HG03442 (cell line): ENCODE data around the gene DDT.
"Not testable (repeated sequence)": the region's sequence is repeated elsewhere in the genome, so short reads cannot be mapped to it uniquely, and the experiment has no call there.

ENCODE experiments used
- ATAC-seq: cut with Tn5 transposase; IDR thresholded peaks from one replicate; pipeline ENCODE4 v1.9.1; 2021; ENCODE audit warnings: mild to moderate bottlenecking, moderate library complexity; ENCODE audit not compliant: unreplicated experiment

The DDT gene

DNA sequence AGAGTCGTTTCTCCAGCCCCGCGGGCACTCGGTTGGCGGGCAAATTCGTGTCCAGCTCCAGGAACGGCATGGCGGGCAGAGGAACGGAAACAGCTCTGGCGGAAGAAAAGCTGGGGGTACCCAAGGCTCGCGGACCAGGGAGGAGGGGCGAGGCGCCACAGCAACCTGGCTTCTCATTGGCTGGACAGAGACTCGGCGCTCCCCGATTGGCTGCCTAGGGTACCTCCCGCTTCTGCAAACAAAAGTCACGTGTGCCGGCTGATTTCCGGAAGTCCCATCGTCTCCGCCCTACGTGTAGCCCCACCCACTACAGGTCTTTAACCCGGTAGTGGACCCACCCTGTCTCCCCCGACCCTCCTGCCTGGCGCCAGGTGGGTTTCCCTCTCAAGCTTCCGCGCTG is at the start of gene DDT:
DDT (minus strand) TSS at position 97 of the 400 bp plus-strand sequence; CDS start at position 70, 27 bp downstream.
- ATAC-seq: peak; percentile 90

DNA sequence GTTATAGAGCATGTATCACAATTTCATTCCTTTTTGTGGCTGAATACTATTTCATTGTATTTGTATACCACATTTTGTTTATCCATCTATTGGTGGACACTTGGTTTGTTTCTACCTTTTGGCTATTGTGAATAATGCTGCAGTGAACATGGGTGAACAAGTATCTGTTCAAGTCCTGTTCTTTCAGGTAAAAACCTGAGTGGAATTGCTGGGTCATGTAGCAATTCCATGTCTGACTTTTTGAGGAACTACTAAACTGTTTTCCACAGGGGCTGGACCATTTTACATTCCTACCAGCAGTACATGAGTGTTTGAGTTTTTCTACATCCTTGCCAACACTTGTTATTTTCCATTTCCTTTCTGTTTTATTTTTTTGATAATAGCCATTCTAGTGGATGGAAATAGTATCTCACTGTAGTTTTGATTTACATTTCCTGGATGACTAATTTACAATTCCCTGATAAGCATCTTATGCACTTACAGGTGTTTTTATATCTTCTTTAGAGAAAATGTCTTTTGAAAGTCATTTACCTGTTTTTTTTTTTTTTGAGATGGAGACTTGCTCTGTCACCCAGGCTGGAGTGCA is 49.1 kb upstream of the DDT start:
- no peak for ATAC-seq

DNA sequence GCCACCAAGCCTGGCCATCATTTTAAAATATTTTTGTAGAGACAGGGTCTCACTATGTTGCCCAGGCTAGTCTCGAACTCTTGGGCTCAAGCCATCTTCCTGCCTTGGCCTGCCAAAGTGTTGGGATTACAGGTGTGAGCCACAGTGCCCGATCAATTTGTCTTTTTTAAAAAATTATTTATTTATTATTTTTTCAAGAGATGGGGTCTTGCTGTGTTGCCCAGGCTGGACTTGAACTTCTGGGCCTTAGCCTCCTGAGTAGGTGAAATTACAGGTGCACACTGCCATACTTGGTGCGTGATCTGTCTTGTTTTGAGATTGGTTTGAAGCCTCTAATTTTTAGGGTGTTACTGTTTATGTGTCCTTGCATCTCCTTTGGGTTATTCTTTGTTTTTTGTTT is 47.1 kb upstream of the DDT start:
- no peak for ATAC-seq

DNA sequence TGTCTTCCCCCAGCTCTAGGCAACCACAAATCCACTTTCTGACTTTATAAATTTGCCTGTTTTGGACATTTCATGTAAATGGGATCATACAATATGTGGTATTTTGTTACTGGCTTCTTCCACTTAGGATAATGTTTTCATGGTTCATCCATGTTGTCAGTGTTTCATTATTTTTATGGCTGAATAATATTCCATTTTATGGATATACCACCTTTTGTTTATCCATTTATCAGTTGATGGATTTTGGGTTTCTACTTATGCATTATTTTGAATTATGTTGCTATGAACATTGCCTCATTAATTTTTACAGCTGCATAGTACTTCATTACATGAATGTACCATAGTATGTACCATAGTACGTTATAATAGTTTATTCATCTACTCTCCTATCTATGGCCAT is 41.9 kb upstream of the DDT start:
- no peak for ATAC-seq

DNA sequence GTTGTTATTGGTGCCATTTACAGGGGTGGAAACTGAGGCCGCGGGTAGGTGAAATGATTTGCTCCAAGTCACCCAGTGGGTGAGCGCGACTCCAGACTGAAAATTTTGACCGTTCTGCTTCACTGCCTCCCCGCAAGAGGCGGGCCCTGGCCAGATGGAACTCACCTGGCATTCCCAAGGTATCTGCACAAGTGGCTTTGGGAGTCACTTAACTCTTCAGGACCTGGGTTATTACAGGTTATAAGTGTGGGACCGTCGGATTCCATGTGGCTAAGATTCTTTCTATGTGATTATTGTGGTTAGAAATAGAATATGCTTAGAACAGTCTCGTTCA is 37.5 kb upstream of the DDT start:
- no peak for ATAC-seq

DNA sequence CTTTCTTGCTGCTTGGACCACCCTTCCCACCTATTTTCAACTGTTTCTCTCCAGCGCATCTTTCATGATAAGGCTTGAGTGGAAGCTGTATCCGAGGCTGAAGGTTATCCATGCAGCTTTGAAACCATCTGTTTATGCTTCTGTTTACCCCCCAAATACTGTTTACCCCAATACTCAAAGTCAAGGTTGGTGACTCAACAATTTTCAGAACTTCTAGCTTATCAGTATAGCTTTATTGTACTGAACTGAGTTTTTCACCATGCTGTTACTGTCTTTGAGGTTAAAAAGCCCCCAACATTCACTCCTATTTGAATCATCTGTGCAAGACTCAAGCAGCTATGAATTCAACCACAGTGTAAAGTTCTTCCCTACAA is 35.8 kb upstream of the DDT start:
- ATAC-seq: no peak

DNA sequence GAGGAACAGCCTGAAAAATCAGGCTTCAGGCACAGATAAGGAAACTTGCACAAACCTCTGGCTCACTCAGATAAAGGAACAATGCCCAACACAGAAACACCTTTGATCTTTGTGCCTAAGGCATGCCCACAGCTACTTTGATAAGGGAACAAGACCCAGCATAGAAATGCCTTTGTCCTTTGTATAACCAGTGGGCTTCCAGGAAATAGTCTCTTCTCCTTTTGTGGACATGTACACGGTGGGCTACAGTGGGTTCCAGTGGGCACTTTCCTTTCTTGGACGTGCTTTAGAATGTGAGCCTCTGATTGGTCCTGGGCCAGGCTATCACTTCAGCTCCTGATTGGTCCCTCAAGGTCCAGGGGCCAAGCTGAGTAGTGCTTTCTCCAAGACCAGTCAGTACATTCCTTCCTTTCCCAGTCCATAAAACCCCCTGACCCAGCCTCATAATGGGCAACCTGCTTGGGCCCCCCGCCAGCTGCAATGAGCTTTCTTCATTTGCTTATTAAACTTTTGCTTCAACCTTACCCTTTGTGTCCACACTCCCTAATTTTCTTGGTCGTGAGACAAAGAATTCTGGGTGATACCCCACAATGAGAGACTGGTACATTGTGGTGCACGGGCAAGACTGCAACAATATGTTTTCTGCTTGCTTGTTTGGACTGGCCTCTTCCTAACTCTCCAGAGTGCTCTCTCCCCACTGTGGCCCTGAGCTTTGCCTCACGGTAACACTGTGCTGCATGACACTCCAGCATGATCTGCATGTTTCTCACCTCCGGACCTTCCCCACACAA is 35.2 kb upstream of the DDT start:
- ATAC-seq: no peak

DNA sequence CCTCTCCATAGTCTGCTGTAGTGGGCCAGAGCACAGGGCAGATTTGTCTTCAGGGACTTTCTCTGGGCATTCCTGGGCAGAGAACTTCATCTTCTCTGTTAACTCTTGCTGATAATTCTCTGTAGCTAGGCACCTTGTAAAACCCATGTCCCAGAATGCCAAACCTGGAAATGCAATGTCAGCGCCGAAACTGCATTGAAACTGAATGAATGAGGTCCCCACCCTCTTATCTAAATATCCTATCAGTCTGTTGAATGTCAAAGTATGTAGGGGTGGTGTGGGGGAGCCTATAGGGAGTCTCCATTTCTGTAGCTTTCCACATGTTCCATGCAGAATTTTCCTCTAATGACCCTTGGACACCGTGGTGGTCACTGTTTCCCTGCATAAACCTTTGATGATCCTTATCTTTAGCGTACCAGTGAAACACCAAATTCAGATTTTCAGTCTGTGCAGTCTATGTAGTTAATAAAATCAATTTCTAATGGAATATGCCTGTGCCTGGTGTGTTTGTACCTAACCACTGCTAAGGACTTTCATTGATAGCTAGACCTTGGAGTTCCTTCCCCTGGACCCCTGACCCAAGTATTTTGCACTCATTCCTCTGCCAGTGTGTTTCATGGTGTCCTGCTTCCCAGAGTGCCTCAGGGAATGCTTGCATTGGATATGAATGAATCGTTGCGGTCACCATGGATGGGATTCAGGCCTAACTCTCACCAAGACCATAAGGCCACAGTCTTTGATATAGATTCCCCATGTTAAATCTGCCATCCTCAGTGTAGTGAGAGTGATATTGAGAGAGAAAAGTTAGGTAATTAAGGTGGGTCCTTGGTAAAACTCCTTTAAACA is 34.4 kb upstream of the DDT start:
- ATAC-seq: no peak

DNA sequence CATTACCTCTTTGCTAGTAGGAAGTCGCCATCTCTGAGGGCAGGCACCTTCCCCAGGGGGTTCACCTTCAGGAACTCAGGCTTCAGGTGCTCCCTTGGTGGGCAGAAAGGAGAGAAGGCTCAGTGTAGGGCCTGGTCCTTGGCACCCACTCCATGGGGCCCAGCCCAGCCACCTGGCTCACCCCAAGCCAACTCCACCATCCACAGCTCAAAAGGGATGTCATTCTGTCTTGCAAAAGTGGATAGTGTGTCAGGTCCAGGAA is 33.7 kb upstream of the DDT start:
- no peak for ATAC-seq

DNA sequence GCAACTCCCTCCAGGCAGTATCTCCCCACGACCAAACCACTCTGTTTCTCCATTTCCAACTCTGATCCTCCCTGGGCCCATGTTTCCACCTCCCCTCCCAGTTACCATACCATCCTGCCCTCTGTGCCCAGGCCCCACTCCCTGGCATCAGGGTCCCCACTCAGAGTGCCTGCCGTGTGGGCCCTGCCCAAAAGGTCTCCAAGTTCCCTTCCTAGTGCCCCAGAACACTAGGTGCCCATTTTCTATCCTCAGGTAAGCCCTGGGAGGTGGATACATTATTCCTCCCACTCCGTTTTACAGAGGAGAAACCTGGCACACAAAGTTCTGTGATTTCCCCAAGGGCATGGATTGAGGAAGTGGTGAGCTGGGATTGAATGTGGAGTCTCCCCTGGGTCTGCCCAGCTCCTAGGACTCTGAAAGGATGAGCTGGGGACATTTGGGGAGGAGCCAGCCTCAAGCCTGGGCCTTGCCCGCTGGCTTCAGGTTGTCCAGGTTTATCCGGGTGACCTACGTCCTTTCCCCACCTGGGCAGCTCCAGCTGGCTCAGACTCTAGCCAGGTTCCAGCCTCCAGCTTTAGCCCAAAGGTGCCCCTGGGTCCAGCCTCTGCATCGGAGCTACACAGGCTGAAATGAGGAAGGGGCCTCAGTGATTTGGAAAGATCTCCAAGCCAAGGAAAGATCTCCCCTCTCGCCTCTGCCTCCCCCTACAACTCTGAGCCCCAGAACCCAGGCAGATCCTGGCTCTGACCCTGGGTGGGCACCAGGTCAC is 33.2 kb upstream of the DDT start:
- ATAC-seq: no peak

DNA sequence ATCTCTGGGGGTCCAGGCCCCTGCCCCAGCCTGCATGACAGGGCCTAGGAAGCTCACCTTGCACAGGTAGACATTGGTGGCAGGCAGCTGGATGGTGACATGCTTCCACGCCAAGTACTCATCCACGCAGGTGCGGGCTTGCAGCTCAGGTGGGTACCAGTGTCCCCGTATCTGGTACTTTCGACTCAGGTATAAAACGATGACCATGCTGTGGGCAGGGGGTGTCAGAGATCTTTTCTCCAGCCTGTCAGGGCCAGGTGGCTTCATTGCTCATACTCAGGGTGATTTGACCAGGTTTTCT is 32.6 kb upstream of the DDT start:
- ATAC-seq: no peak

DNA sequence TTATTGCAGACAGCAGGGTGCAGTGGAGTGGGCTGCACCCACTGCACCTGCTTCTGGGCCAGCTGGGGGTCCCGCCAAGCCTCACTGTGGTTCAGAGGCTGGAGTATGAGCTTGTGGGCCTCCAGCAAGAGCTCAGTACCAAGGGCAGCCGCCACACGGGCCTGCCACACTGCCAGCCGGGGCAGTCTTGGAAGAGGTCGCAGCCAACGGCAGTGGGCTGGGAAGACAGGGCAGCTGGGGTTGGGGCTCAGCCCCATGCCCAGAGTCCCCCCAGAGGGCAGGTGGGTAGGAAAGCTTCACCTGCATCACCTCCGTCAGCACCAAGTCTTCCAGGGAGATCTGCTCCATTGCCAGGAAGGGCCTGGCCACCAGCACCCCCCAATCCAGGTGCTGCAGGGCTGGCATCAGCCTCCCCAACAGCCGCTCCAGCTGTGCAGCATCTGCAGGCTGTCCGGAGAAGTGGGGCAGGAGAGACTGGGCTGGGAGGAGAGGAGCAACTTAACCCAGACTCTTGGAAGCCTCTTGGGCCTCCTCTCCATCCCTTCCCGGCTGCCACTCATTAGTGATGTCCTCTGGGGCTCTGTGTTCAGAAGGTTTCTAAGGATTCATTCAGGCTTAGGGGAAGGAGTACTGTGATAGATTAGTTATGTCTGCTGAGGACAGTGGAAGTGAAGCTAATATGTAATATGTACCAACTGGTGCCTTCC is 32.1 kb upstream of the DDT start:
- no peak for ATAC-seq

DNA sequence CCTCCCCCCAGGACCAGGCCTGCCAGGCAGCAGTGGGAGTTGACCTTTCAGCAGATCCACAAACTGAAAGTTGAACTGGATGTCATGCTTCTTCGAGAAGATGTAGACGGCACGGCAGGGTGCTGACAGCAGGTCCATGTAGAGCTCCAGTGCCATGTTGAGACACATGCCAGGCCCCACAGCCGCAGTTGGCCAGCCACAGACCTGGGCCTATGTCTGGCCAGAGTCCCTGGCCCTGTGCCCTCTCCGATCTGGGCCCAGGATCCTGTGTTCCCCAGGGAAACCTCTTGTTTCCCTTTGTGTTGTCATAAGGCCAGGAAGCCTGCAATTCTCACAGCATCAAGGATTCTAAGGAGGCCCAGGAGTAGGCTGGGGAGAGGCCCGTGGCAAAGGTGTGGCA is 31.0 kb upstream of the DDT start, which contains the start of gene GSTT4:
GSTT4 (minus strand) TSS at position 253 of the 400 bp plus-strand sequence; CDS start at position 156, 97 bp downstream.
- no peak for ATAC-seq

DNA sequence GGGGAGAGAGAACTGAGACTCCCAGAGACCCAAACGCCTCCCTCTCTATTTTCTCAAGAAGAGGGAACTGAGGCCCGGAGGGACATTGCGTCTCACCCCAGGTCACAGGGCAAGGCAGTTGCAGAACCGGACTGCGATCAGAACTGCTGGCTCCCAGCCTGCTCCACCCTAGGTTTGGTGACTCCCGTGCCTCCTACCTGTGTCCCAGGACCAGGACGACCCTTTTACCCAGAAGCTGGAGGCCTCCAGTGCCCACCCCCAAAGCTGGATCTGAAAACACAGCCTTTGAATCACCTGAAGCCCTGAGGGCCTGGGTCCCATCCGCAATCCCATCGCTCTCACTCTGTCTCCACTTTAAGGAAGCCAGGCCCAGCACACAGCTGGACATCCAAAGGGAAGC is 29.6 kb upstream of the DDT start:
- ATAC-seq: no peak

DNA sequence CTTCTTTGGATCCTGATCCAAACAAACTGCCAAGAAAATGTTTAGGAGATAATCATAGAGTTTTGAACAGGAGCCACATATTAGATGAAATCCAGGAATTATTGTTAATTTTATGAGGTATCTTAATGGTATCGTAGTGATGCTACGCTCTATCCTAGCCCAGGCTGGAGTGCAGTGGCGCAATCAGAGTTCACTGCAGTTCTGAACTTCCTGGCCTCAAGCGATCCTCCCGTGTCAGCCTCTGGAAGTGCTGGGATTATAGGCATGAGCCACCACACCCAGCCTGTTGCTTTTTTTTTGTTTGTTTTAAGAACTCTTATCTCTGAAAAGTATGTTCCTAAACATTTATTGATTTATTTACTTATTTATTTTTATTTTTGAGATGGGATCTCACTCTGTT is 28.6 kb upstream of the DDT start:
- no peak for ATAC-seq

DNA sequence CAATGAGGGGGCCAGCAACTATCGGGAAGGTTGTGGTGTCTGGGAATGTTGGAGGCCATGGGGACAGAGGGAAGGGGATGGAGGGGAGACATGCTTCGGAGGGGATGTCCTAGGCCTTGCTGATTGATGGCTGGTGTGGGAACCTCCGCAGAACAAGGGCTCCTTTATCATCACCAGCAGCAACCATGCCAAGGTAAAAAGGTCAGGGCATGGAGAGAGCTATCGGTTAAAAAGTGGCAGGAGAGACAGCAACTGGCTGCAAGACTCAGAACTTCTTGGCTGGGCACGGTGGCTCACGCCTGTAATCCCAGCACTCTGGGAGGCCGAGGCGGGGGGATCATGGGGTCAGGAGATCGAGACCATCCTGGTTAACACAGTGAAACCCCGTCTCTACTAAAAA is 28.0 kb upstream of the DDT start:
- ATAC-seq: no peak

DNA sequence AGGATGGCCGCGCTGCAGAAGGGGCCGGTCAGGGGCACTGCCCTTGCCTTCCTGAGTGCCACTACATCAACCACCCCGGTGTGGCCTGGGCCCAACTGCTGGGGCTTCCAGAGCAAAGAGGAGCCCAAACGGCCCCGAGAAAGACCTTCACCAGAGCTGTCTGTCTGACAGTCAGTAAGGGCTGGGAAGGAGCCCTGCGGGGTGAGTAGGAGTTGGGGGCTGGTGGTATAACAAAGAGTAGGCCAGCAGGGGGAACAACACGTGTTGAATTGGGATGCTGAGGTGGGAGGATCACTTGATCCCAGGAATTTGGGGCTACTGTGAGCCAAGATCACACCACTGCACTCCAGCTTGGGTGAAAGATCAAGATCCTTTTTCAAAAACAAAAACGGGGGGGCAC is 27.1 kb upstream of the DDT start:
- ATAC-seq: no peak

DNA sequence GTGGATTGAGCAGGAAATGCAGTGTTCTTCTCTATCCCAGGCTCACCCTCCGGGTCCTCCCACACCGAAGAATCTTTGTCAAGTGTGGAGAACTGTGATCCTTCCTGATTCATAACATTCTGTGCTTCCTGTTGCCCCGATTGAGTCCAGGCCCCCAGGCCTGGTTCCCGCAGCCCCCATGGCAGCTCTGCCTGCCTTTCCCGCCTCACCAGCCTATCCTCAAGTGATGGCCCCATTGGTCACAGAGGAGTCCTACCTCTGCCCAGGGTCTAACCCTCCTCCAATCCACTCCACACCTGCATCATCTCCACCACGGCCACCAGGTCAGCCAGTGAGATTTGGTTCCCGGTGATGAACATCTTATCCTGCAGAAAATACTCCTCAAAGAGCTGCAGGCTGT is 25.5 kb upstream of the DDT start:
- ATAC-seq: not testable (repeated sequence)

DNA sequence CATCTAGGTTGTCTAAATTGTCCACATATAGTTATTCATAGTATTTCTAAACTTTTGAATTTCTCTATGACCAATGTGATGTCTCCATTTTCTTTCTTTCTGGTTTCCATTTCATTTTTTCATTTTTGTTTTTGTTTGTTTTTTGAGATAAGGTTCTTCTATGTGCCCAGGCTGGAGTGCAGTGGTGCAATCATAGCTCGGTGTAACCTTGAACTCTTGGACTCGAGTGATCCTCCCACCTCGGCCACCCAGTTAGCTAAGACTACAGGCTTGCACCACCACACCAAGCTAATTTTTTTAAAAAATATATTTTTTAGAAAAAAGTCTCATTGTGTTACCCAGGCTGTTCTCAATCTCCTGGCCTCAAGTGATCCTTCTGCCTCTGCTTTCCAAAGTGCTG is 22.9 kb upstream of the DDT start:
- ATAC-seq: no peak

DNA sequence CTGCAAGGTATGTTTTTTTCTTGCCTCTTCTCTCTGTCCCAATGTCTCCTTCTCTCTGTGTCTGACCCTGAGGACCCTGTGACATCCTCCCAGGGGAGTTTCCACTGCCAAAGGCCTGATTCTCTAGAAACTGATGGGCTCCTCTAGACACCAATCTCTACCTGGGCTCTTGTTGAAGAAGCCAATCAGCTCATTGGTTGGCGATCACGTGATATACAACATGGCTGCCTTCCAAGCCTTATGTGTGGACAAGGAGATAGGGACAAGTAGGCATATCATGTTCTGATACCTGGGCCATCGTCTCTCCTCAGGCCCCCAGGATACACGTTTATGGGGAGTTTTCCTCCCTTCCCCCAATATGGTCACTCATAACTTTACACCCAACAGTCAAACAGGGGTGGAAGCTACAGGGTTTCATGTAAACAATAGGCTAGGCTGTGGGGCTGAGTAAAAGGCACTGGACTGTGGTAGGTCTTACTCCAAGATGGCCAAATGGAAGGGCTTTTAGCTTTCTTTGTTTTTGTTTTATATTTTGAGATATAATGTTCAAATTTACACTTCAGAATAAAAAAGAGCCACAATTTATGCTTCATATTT is 19.4 kb upstream of the DDT start:
- ATAC-seq: not testable (repeated sequence)

DNA sequence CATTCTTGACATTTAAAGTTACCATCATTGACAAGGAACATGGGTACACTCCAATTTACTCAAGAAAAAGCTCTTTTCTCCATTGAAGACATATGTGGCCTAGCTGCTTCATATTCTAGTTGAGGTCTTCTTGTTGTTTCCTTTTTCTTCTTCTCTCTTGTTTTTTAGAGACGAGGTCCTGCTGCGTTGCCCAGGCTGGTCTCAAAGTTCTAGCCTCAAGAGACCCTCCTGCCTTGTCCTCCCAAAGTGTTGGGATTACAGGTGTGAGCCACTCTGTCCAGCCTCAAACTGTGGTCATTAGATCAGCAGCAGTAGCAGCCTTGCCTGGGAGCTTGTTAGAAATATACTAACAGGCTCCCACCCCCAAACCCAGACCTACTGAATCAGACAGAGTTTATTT is 18.8 kb upstream of the DDT start:
- not testable (repeated sequence) for ATAC-seq
